ENCODE results near the gene CAPN11. TPM values are rescaled to one million over a fixed set of nuclear protein-coding genes. Genes with fewer than 3 reads are reported as not detected.

Gene CAPN11
- polyA plus RNA-seq, 1 donor from 2014 or later = not detected

DNA sequence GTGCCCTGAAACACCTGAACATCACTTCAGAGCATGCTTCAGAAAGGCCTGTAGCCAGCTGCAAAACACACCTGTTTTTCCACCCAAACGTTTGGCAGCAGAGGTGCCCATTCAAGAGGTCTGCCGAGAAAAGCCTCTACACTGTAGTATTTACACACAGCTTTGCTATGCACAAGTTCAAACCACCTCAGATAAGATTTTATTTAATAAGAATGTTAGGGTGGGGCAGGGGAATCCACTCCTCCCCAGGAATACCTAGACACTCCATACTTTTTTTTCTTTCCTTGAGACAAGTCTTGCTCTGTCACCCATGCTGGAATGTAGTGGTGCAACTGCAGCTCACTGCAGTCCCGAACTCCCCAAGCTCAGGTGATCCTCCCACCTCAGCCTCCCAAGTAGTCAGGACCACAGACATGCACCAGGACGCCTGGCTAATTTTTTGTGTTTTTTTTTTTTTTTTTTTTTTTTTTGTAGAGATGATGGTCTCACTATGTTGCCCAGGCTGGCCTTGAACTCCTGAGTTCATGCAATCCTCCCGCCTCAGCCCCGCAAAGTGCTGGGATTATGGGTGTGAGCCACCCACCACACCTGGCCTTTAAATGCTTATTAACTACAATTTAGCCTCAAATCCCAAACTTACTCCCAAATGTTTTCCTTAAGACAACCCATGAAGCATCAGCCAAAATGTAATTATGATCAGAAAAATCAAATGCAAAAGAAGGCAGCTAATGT is 41.1 kb upstream of the CAPN11 start:
- Histone ChIP-seq H3K27ac (ENCODE audit: low read length) (no peak overlapping the region), H4K20me1 (ENCODE audit: insufficient read depth) (no peaks in the 10 kb centered on the region), H3K9ac (ENCODE audit: low read length) (no peak overlapping the region), H3K36me3 (ENCODE audit: insufficient read depth, low read length) (no peaks in the 10 kb centered on the region), H3K79me2 (replicated peaks; ENCODE audit: insufficient read depth, low read length) (peaks cover 36% of the 10 kb centered on the region), H3F3A (ENCODE audit: insufficient read depth, low read length, poor library complexity, severe bottlenecking) (no peaks in the 10 kb centered on the region), H3K27me3 (ENCODE audit: insufficient read depth, low read depth, low read length) (no peaks in the 10 kb centered on the region), H3K4me3 (ENCODE audit: low read length) (no peak overlapping the region), H3K9me3 (ENCODE audit: low read length) (no peaks in the 10 kb centered on the region), H2AFZ (ENCODE audit: low read depth, low read length) (no peak overlapping the region), H3K4me2 (ENCODE audit: low read length) (no peak overlapping the region), H3K9me2 (ENCODE audit: insufficient read depth, low read length) (no peaks in the 10 kb centered on the region)
- TF ChIP-seq EZH2 (IDR thresholded peaks at IDR 0.05; ENCODE audit: borderline replicate concordance, insufficient read depth, low read length, poor library complexity, severe bottlenecking) (no peak), MXI1 (conservative IDR thresholded peaks at IDR 0.05; ENCODE audit: poor library complexity, severe bottlenecking) (no peak), SMC3 (conservative IDR thresholded peaks at IDR 0.05; ENCODE audit: poor library complexity) (no peak)
- TF ChIP-seq, protein P1, sequence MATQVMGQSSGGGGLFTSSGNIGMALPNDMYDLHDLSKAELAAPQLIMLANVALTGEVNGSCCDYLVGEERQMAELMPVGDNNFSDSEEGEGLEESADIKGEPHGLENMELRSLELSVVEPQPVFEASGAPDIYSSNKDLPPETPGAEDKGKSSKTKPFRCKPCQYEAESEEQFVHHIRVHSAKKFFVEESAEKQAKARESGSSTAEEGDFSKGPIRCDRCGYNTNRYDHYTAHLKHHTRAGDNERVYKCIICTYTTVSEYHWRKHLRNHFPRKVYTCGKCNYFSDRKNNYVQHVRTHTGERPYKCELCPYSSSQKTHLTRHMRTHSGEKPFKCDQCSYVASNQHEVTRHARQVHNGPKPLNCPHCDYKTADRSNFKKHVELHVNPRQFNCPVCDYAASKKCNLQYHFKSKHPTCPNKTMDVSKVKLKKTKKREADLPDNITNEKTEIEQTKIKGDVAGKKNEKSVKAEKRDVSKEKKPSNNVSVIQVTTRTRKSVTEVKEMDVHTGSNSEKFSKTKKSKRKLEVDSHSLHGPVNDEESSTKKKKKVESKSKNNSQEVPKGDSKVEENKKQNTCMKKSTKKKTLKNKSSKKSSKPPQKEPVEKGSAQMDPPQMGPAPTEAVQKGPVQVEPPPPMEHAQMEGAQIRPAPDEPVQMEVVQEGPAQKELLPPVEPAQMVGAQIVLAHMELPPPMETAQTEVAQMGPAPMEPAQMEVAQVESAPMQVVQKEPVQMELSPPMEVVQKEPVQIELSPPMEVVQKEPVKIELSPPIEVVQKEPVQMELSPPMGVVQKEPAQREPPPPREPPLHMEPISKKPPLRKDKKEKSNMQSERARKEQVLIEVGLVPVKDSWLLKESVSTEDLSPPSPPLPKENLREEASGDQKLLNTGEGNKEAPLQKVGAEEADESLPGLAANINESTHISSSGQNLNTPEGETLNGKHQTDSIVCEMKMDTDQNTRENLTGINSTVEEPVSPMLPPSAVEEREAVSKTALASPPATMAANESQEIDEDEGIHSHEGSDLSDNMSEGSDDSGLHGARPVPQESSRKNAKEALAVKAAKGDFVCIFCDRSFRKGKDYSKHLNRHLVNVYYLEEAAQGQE (IDR thresholded peaks at IDR 0.05; ENCODE audit: borderline replicate concordance) = no peak

DNA sequence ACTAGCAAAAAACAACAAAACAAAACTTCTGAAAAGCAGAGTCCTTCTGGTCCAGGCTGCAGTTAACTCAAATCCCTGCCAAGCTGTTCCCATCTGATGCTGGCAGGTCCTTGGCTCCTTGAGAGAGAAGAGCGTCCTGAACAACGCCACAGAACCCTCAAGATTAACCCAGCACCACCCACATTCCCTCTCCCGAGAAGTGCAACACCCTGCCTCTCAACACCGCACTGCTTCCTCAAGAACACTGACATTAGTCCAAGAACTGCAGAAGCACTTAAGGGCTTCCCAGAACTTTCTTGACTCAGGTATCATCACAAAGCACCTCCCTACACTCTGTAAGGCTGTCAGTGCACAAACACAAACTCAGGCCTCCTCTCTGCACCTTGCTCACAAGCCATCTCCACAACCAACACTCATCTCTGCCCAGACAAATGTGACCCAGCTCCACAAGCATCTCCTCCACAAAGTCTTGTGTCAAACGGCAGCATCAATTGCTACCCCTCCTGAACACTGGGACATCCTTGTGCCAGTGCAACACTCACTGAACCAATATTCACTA is 38.8 kb upstream of the CAPN11 start:
- Histone ChIP-seq H3F3A (ENCODE audit: insufficient read depth, low read length, poor library complexity, severe bottlenecking) (no peaks in the 10 kb centered on the region), H4K20me1 (ENCODE audit: insufficient read depth) (no peaks in the 10 kb centered on the region), H3K9ac (ENCODE audit: low read length) (no peak overlapping the region), H3K9me3 (ENCODE audit: low read length) (no peaks in the 10 kb centered on the region), H3K36me3 (ENCODE audit: insufficient read depth, low read length) (no peaks in the 10 kb centered on the region), H3K4me3 (ENCODE audit: low read length) (no peak overlapping the region), H3K79me2 (replicated peaks; ENCODE audit: insufficient read depth, low read length) (peaks cover 56% of the 10 kb centered on the region), H3K27ac (ENCODE audit: low read length) (no peak overlapping the region), H3K9me2 (ENCODE audit: insufficient read depth, low read length) (no peaks in the 10 kb centered on the region), H3K4me2 (ENCODE audit: low read length) (no peak overlapping the region), H2AFZ (ENCODE audit: low read depth, low read length) (no peak overlapping the region), H3K27me3 (ENCODE audit: insufficient read depth, low read depth, low read length) (no peaks in the 10 kb centered on the region)
- TF ChIP-seq RAD21 (conservative IDR thresholded peaks at IDR 0.05) (no peak), MXI1 (conservative IDR thresholded peaks at IDR 0.05; ENCODE audit: poor library complexity, severe bottlenecking) (no peak), POLR2AphosphoS5 (IDR thresholded peaks at IDR 0.05) (no peak), EP300 (conservative IDR thresholded peaks at IDR 0.05; ENCODE audit: poor library complexity, severe bottlenecking) (no peak), TAF1 (IDR thresholded peaks at IDR 0.05; ENCODE audit: low read depth) (no peak), SMC3 (conservative IDR thresholded peaks at IDR 0.05; ENCODE audit: poor library complexity) (no peak)
- TF ChIP-seq, protein P2, sequence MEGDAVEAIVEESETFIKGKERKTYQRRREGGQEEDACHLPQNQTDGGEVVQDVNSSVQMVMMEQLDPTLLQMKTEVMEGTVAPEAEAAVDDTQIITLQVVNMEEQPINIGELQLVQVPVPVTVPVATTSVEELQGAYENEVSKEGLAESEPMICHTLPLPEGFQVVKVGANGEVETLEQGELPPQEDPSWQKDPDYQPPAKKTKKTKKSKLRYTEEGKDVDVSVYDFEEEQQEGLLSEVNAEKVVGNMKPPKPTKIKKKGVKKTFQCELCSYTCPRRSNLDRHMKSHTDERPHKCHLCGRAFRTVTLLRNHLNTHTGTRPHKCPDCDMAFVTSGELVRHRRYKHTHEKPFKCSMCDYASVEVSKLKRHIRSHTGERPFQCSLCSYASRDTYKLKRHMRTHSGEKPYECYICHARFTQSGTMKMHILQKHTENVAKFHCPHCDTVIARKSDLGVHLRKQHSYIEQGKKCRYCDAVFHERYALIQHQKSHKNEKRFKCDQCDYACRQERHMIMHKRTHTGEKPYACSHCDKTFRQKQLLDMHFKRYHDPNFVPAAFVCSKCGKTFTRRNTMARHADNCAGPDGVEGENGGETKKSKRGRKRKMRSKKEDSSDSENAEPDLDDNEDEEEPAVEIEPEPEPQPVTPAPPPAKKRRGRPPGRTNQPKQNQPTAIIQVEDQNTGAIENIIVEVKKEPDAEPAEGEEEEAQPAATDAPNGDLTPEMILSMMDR (IDR thresholded peaks at IDR 0.05; ENCODE audit: poor library complexity, severe bottlenecking) = no peak
- TF ChIP-seq, protein P1 (IDR thresholded peaks at IDR 0.05; ENCODE audit: borderline replicate concordance) = no peak

Data from neural cell (in vitro differentiated cells).